ENCODE measurements around the gene LITAF.

LITAF gene

GRCh38 chr16:11586856-11587642 is at the start of gene LITAF:
Gene LITAF, minus strand, starts transcription at chr16:11586919. Its CDS starts 30,189 bp downstream, at chr16:11556730.
- in situ Hi-C loops (cut with MboI; ENCODE audit: low pct_unique_long_range_greater_than_20kb, low sequenced_read_pairs, unreplicated experiment): no loop called here
- peak; percentile 18 for TF ChIP-seq CTCF (IDR thresholded peaks at IDR 0.05; ENCODE audit: extremely low read depth, insufficient read depth, missing control alignments)
- DNase-seq (ENCODE audit: low spot score): peak; percentile 94

- TF ChIP-seq CTCF (IDR thresholded peaks at IDR 0.05; ENCODE audit: extremely low read depth, insufficient read depth, missing control alignments): no peak
- no peak for DNase-seq (ENCODE audit: low spot score)
- in situ Hi-C loops (cut with MboI; ENCODE audit: low pct_unique_long_range_greater_than_20kb, low sequenced_read_pairs, unreplicated experiment): no loop called here
Observed at GRCh38 chr16:11636172-11636721, 49.5 kb upstream of the LITAF start.

GRCh38 chr16:11635679-11636171 is 49.0 kb upstream of the LITAF start:
- no peak for DNase-seq (ENCODE audit: low spot score)
- in situ Hi-C loops (cut with MboI; ENCODE audit: low pct_unique_long_range_greater_than_20kb, low sequenced_read_pairs, unreplicated experiment): no loop called here
- TF ChIP-seq CTCF (IDR thresholded peaks at IDR 0.05; ENCODE audit: extremely low read depth, insufficient read depth, missing control alignments): no peak

- TF ChIP-seq CTCF (IDR thresholded peaks at IDR 0.05; ENCODE audit: extremely low read depth, insufficient read depth, missing control alignments): no peak
- in situ Hi-C loops (cut with MboI; ENCODE audit: low pct_unique_long_range_greater_than_20kb, low sequenced_read_pairs, unreplicated experiment): no loop called here
- no peak for DNase-seq (ENCODE audit: low spot score)
Observed at GRCh38 chr16:11635113-11635652, 48.5 kb upstream of the LITAF start.

- in situ Hi-C loops (cut with MboI; ENCODE audit: low pct_unique_long_range_greater_than_20kb, low sequenced_read_pairs, unreplicated experiment): no loop called here
- no peak for TF ChIP-seq CTCF (IDR thresholded peaks at IDR 0.05; ENCODE audit: extremely low read depth, insufficient read depth, missing control alignments)
- no peak for DNase-seq (ENCODE audit: low spot score)
Observed at GRCh38 chr16:11634312-11634711, 47.6 kb upstream of the LITAF start.

- DNase-seq (ENCODE audit: low spot score): no peak
- in situ Hi-C loops (cut with MboI; ENCODE audit: low pct_unique_long_range_greater_than_20kb, low sequenced_read_pairs, unreplicated experiment): no loop called here
- no peak for TF ChIP-seq CTCF (IDR thresholded peaks at IDR 0.05; ENCODE audit: extremely low read depth, insufficient read depth, missing control alignments)
Observed at GRCh38 chr16:11633113-11633512, 46.4 kb upstream of the LITAF start.

Measured in GM13977 (cell line).